HL-60 (cell line): ENCODE measurements around the gene H2AZ1.

Source experiments
- CTCF ChIP-seq: IDR thresholded peaks from one replicate; pipeline ENCODE4 v1.5.1; 2011; ENCODE audit warnings: low read length, control low read depth, inconsistent platforms; ENCODE audit not compliant: insufficient read depth
- GABPA ChIP-seq: IDR thresholded peaks from 2 replicates; pipeline ENCODE4 v1.6.1; 2012; ENCODE audit warnings: low read depth
- POLR2AphosphoS5 ChIP-seq: IDR thresholded peaks from 2 replicates; pipeline ENCODE4 v1.6.1; 2012; ENCODE audit warnings: low read depth
- REST ChIP-seq: IDR thresholded peaks from 2 replicates; pipeline ENCODE4 v1.6.1; 2012; ENCODE audit warnings: low read depth; ENCODE audit not compliant: insufficient replicate concordance

GRCh38 chr4:99971453-99972111 is 21.5 kb upstream of the H2AZ1 start:
- no peak for TF ChIP-seq CTCF
- TF ChIP-seq POLR2AphosphoS5, result no peak
- TF ChIP-seq REST, result no peak
- no peak for TF ChIP-seq GABPA
